ENCODE data around the gene ITPR1.

- TF ChIP-seq MAZ (IDR thresholded peaks at IDR 0.05; ENCODE audit: borderline replicate concordance, low read depth, low read length) (no peak), CTCF (conservative IDR thresholded peaks at IDR 0.05; ENCODE audit: low read depth, low read length) (no peak), USF2 (IDR thresholded peaks at IDR 0.05; ENCODE audit: low read depth, low read length) (no peak), CHD1 (IDR thresholded peaks at IDR 0.05; ENCODE audit: low read depth, low read length) (no peak), CEBPB (IDR thresholded peaks at IDR 0.05; ENCODE audit: low read depth, low read length) (no peak), RFX5 (IDR thresholded peaks at IDR 0.05; ENCODE audit: low read depth, low read length) (no peak), BHLHE40 (IDR thresholded peaks at IDR 0.05; ENCODE audit: low read depth, low read length) (no peak), MAFK (IDR thresholded peaks at IDR 0.05; ENCODE audit: low read depth, low read length) (no peak)
These were observed 236.2 kb downstream of the ITPR1 start for GRCh38 chr3:4729061-4729973.
